ACC112 (cell line): ENCODE data around the gene BPIFB3.
"Not testable (repeated sequence)": the region's sequence is repeated elsewhere in the genome, so short reads cannot be mapped to it uniquely, and the experiment has no call there.

Experiments
- H2AFZ ChIP-seq: fragments of 200-600 bp; sonication (generic); one replicate; pipeline ENCODE4 v1.6.0; 2017; ENCODE audit warnings: antibody characterized with exemption, low read length; ENCODE audit not compliant: unreplicated experiment
- H3K27ac ChIP-seq: fragments of 200-600 bp; sonication (generic); 2 replicates; pipeline ENCODE4 v1.5.1; 2014; ENCODE audit warnings: low read depth, mild to moderate bottlenecking, antibody characterized with exemption, low read length, moderate library complexity
- H3K27me3 ChIP-seq: fragments of 200-600 bp; sonication (generic); 2 replicates; pipeline ENCODE4 v1.6.1; 2014; ENCODE audit warnings: mild to moderate bottlenecking, antibody characterized with exemption, low read length, moderate library complexity, mixed read lengths; ENCODE audit not compliant: insufficient read depth
- H3K36me3 ChIP-seq: fragments of 200-600 bp; sonication (generic); 2 replicates; pipeline ENCODE4 v1.6.1; 2016; ENCODE audit warnings: mild to moderate bottlenecking, antibody characterized with exemption, low read length, moderate library complexity, mixed read lengths; ENCODE audit not compliant: insufficient read depth
- H3K4me1 ChIP-seq: fragments of 200-600 bp; sonication (generic); one replicate; pipeline ENCODE4 v1.6.1; 2016; ENCODE audit warnings: low read length, mixed read lengths; ENCODE audit not compliant: insufficient read depth, unreplicated experiment, control insufficient read depth
- H3K4me3 ChIP-seq: fragments of 200-600 bp; sonication (generic); 2 replicates; pipeline ENCODE4 v1.5.1; 2014; ENCODE audit warnings: mild to moderate bottlenecking, low read depth, low read length
- H3K79me2 ChIP-seq: fragments of 200-600 bp; sonication (generic); one replicate; pipeline ENCODE4 v1.6.0; 2016; ENCODE audit warnings: low read length; ENCODE audit not compliant: control insufficient read depth, unreplicated experiment, insufficient read depth

Gene BPIFB3

GRCh38 chr20:33095249-33095648 lies 41.5 kb downstream of the BPIFB3 start:
- Histone ChIP-seq H2AFZ (no peak overlapping the region), H3K4me3 (no peak overlapping the region)

GRCh38 chr20:33095902-33096584 lies 42.3 kb downstream of the BPIFB3 start:
- H2AFZ ChIP-seq, H3K79me2 ChIP-seq: not testable (repeated sequence)

More at GRCh38 chr20:33095249-33095648, 41.5 kb downstream of the BPIFB3 start:
- H3K27me3 ChIP-seq: peaks cover 29% of the 10 kb centered on the region
- H3K79me2 ChIP-seq: no peaks in the 10 kb centered on the region
- H3K36me3 ChIP-seq: no peaks in the 10 kb centered on the region
- no peaks in the 10 kb centered on the region for H3K4me1 ChIP-seq
- no peak overlapping the region for H3K27ac ChIP-seq

GRCh38 chr20:33097001-33097400 lies 43.3 kb downstream of the BPIFB3 start:
- Histone ChIP-seq H3K4me3 (no peak overlapping the region), H3K27ac (no peak overlapping the region), H3K79me2 (no peaks in the 10 kb centered on the region), H3K27me3 (peaks cover 34% of the 10 kb centered on the region), H3K36me3 (no peaks in the 10 kb centered on the region), H3K4me1 (no peaks in the 10 kb centered on the region), H2AFZ (no peak overlapping the region)

More at GRCh38 chr20:33095902-33096584, 42.3 kb downstream of the BPIFB3 start:
- H3K27me3 ChIP-seq: peaks cover 33% of the 10 kb centered on the region
- not testable (repeated sequence) for H3K36me3 ChIP-seq, H3K4me1 ChIP-seq, H3K4me3 ChIP-seq, H3K27ac ChIP-seq

- Histone ChIP-seq H3K4me1 (no peaks in the 10 kb centered on the region), H3K4me3 (no peak overlapping the region), H3K27ac (no peak overlapping the region), H2AFZ (no peak overlapping the region), H3K36me3 (no peaks in the 10 kb centered on the region), H3K27me3 (peaks cover 47% of the 10 kb centered on the region), H3K79me2 (no peaks in the 10 kb centered on the region)
Measured at GRCh38 chr20:33099843-33100538, 46.3 kb downstream of the BPIFB3 start.

- Histone ChIP-seq H3K36me3 (no peaks in the 10 kb centered on the region), H3K4me3 (no peak overlapping the region), H3K27me3 (peaks cover 57% of the 10 kb centered on the region), H2AFZ (no peak overlapping the region), H3K79me2 (no peaks in the 10 kb centered on the region), H3K4me1 (no peaks in the 10 kb centered on the region), H3K27ac (no peak overlapping the region)
Measured at GRCh38 chr20:33103556-33103955, 49.9 kb downstream of the BPIFB3 start.

GRCh38 chr20:33104336-33104735 lies 50.6 kb downstream of the BPIFB3 start:
- H2AFZ ChIP-seq: no peak overlapping the region
- H3K27ac ChIP-seq: no peak overlapping the region
- peaks cover 51% of the 10 kb centered on the region for H3K27me3 ChIP-seq
- H3K36me3 ChIP-seq: no peaks in the 10 kb centered on the region
- no peaks in the 10 kb centered on the region for H3K79me2 ChIP-seq
- no peak overlapping the region for H3K4me3 ChIP-seq
- H3K4me1 ChIP-seq: no peaks in the 10 kb centered on the region

- Histone ChIP-seq H3K4me3 (no peak overlapping the region), H2AFZ (no peak overlapping the region), H3K79me2 (no peaks in the 10 kb centered on the region), H3K27me3 (peaks cover 41% of the 10 kb centered on the region), H3K36me3 (no peaks in the 10 kb centered on the region), H3K4me1 (no peaks in the 10 kb centered on the region), H3K27ac (no peak overlapping the region)
Measured at GRCh38 chr20:33105316-33105924, 51.7 kb downstream of the BPIFB3 start.

GRCh38 chr20:33106058-33106620 lies 52.4 kb downstream of the BPIFB3 start:
- not testable (repeated sequence) for H2AFZ ChIP-seq, H3K79me2 ChIP-seq, H3K4me3 ChIP-seq, H3K36me3 ChIP-seq, H3K4me1 ChIP-seq, H3K27ac ChIP-seq
- peaks cover 34% of the 10 kb centered on the region for H3K27me3 ChIP-seq

GRCh38 chr20:33108661-33109060 lies 55.0 kb downstream of the BPIFB3 start:
- peaks cover 45% of the 10 kb centered on the region for H3K27me3 ChIP-seq
- H2AFZ ChIP-seq: no peak overlapping the region
- H3K79me2 ChIP-seq: no peaks in the 10 kb centered on the region
- H3K27ac ChIP-seq: no peak overlapping the region
- H3K4me1 ChIP-seq: no peaks in the 10 kb centered on the region
- H3K36me3 ChIP-seq: no peaks in the 10 kb centered on the region
- H3K4me3 ChIP-seq: no peak overlapping the region

GRCh38 chr20:33110147-33110825 lies 56.6 kb downstream of the BPIFB3 start:
- H2AFZ ChIP-seq: no peak overlapping the region
- H3K27ac ChIP-seq: no peak overlapping the region
- H3K79me2 ChIP-seq: no peaks in the 10 kb centered on the region

More at GRCh38 chr20:33110147-33110825, 56.6 kb downstream of the BPIFB3 start:
- H3K4me1 ChIP-seq: no peaks in the 10 kb centered on the region
- peaks cover 36% of the 10 kb centered on the region for H3K27me3 ChIP-seq
- H3K4me3 ChIP-seq: no peak overlapping the region
- H3K36me3 ChIP-seq: no peaks in the 10 kb centered on the region
